HTR-8/SVneo (cell line): Measurements from ENCODE around the gene MTFMT.
"Not testable (repeated sequence)": the region's sequence is repeated elsewhere in the genome, so short reads cannot be mapped to it uniquely, and the experiment has no call there.

ENCODE experiments used
- DNase-seq: peaks from one replicate; pipeline ENCODE4 v3.0.0; 2011; ENCODE audit warnings: low spot score, mixed read lengths; ENCODE audit not compliant: insufficient read length
- FAIRE-seq: peaks from 2 replicates; lab custom pipeline; 2011; peaks lifted over from hg19 to GRCh38; lab: Jason Lieb, UNC

MTFMT gene

DNA sequence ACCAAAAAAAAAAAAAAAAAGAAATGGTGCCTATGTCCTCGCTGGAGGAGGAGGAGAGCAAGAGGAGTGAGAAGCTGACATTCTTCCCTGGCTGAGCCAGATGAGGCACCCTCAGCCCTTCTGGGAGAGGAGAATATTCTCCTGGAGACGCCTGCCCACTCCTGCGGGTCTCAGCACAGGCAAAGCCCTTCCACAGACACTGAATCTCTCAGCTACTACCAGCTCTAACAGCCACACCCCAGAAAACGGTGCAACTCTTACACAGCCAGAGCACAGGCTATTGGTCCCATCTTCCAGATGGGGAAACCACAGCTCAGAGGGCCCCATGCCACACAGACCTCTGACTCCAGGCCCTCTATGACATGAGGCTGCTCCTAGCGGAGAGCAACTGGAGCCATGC lies 32.6 kb upstream of the MTFMT start:
- no peak for FAIRE-seq
- DNase-seq: no peak

DNA sequence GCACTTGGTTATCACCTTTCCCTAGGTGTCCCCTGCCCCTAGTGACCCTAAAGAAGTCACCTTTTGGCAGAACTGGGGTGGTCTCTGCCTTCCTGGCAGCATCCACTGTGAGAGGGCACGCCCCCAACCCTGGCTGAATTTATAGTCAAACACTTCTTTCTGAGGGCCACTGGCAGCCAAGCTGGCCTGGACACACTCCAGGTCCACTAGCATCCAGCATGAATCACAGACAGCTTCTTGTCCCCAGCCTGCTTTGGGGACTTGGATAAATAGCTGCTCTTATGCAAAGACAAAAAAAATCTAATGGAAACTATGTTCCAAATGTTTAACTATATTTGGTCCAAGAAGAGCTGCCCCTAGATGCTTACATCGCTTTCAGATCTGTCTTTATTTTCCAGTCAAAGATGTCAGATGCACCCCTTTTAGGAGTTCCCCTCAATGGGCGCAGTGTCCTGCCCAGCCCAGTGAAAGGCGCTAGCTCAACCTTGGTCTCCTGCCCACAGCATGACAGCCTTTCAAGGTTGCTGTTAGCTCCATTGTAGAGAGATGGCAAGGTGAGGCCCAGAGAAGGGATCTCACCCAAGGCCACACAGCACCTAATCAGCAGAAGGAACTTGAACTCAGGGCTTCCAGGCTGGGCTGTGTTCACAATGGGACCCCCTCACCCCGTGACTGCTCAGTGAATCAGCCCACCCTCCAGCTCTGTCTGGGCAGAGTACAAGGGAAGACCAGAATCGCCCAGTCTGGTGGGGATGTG lies 31.4 kb upstream of the MTFMT start:
- FAIRE-seq (no peak), DNase-seq (no peak)

DNA sequence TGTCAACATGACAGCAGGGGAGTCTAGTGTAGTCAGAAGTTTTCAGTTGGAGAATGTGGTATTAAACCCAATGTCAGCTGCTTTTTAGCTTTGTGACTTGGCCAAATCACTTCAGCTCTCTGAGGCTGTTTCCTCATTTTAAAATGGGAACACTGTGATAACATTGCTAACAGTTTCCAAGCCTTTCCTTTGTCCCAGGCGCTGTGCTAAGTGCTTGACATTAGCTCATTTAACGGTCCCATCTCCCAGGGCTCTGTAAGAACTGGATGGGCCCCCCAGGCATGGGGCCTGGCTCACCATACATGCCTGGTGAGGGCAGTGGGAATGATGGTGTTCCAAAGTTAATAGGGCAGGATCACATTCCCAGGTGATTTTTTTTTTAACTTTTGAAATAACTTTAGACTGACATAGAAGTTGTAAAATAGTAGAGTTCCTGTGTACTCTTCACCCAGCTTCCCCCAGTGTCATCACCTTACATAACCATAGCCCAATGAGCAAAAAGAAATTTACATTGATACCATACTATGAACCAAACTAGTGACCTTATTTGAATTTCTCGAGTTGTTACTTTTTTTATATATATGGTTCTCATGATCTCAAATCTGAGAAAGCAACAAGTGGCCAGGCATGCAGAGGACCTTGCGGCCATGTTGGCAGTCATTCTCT lies 30.6 kb upstream of the MTFMT start:
- no peak for DNase-seq
- FAIRE-seq: no peak

DNA sequence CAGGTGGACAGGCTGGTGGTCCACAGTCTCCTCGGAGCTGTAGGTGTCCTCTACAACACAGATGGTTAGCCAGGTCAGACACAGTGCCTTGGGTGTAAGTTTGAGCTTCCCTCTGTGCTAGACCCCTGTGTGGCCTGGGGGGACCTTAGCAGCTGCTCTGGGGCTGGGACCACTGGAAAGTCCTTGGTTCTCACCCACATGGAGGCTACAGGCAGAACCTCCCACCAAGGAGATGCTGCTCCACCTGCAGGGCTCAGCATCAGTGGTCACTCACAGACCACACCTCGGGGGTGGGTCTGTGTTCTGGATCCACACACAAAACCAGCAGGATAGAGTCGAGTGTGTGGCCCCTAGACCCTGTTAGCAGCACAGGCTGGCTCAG lies 29.9 kb upstream of the MTFMT start:
- DNase-seq (no peak), FAIRE-seq (no peak)

DNA sequence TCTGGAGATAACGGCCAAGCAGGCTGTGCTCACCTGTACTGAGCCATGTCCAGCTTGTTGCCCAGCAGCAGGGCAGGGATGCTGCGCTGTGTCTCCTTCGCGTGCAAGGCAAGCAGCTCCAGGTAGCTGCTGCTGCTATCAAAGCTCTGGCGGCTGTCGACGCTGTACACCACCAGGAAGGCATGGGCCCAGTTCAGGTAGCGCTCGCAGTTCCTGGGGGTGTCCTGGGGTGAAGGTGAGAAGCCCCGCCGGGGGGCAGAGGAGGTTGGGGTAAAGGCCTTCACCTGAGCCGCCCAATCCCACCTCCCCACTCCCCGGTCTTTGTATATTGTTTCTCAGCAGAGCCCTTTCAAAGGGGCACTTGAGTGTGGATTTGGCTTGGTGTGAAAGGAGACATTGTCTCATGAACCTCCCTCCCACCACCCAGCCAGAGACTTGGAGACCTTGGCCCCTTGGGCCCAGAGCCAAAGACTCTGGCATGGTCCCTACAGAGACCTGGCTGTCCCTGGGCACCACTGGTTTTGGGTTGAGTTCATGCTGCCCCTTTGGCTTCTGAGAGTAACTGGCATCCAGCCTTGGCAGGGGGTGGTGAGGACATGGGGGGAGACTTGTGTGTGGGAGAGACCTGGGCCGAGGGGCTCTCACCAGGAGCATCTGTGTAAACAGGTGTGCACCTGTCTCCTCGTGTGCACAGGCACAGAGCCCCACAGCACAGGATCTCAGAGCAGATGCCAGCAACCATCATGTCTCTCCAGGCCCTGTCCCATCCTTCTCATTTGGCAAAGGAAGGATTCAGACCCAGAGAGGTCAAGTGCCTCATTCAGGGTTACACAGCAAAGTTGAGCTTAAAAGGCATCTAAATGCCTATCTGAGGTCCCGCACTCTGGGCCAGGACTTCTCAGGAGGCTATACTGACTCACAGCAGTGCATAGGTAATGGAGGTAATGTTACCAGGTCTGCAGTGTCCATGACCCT lies 29.2 kb upstream of the MTFMT start:
- DNase-seq: no peak
- no peak for FAIRE-seq

DNA sequence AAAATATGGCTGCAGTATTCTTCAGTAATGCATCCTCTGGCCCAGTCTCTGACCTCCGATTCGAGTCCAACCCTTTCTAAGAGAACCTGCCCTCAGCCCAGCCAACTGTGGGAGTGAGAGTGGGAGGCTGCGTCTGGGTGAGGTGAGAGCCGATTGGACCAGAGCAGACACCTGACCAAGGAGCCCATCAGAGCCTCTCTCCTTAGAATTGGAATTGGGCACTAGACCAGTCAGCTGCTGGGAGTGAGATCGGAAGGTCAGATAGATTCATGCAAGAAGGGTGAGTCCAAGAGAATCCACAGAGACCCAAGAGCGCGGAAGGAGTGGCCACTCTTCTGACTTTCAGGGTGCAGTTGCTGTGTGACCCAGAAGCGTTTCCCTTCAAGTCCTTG lies 28.1 kb upstream of the MTFMT start:
- DNase-seq (no peak), FAIRE-seq (no peak)

DNA sequence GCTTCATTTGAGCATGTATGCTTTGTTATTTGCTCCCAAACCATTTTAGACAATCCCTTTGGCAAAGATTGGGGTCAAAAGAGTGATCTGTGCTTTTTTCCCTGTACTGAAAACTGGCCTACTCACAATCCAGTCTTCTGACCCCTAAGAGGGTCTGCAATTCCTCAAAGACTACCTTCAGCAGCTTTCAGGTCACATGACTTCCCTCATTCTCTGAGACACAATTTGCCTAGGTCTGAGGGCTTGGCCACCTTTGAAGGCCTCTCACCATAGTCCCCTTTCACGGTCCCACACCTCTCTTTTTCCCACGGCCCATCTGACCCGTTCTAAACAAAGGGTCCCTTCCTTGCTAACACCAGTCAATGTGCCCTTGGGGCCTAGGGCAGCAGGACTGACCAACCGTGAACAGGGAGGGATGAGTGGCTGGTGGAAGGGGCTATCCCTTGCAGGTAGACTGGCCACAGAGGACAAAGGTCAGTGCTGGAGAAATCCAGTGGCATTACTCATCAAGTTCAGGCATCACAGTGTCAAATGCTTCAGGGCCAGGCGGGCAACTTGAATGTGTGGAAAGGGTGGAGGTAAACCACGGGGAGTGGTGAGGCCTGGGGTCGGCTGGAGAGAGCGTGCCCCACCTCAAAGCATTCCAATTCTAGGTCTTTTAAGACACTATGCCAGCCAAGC lies 27.6 kb upstream of the MTFMT start:
- peak; percentile 58 for FAIRE-seq
- peak; percentile 53 for DNase-seq

DNA sequence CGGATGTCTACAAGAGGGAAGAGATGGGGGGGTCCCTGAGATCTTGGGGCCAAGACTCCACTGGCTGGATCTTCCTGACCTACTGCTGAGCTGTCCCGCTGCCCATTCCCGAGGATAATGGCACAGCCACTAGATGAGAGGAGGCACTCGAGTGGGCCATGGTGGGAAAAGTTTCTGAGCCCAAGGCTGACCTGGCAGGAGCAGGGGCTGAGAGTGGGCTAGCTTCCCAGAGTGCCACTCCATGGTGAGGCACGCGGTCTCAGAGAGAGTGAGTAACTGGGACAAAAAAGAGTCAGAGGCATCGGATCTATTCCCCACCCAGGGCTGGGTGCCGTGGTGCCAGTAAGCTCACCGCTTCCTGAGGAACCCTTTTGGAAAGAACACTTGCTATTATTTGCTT lies 26.7 kb upstream of the MTFMT start:
- DNase-seq: no peak
- no peak for FAIRE-seq

DNA sequence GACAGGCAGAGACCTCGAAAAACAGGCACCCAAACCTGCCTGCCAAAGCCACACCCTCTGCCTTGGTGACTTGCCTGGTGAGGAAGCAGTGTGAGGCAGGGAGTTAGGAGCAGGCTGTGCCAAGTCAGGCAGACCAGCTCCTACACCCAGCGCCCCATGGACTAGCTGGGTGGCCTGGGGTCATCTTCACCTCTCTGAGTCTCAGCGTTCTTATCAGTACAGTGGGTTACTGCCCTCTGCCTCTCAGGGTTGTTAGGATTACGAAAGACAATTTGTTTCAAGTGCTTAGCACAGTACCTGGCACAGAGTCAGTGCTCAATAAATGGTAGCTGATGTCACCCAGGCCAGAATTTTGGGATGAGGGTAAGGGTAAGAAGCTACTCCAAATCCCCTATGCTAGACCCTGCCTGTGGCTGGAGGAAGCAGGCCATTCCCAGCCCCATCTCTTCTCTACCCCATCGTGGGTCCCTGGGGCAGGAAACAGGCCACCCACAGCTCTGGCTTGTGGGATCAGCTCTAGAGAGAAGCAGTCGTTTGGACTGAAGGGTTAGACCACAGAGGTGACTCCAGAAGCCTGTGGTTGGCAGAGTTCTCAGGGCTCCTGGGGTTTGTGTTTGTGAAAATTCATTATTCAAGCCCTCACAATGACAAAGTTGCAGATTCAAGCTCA lies 25.9 kb upstream of the MTFMT start:
- FAIRE-seq (no peak), DNase-seq (no peak)

DNA sequence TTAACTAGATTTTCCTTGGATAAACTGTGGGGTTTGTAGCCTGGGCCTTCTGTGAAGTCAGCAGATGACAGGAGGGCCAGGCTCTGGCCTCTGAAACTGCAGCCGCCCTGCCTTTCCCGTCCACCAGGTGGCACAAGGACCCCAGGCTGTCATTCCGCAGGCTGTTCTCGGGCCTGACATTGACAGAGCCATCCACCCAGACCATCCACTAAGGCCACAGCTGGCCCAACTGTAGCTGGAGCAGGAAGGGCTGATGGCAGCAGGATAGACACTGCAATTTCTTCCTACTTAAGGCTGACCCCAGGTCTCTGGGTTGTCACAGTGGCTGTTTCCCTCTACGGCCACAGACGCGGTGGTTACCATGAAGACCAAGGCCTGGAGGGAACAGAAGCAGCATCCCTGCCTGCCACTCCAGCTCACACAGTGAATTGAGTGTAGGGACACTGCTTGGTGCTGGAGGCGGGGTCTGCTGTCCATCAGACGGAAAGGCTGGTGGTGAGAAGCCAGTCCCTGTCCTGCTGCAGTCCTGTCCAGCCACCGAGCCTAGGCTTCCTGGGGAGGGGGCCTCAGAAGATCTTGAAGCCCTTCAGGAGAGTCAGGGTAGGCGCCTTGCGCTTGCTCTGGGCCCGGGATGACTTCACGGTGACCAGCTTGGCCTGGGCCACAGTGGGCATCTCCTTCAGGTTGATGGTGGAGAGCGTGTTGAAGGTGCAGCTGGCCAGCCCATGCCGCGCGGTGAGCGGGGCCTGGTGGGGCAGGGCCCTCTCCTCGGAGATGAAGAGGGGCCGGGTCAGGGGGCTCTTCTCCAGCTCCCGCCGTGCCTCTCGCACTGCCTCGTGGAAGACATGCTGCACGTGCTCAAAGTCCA lies 25.1 kb upstream of the MTFMT start:
- DNase-seq (peak; percentile 81), FAIRE-seq (no peak)

DNA sequence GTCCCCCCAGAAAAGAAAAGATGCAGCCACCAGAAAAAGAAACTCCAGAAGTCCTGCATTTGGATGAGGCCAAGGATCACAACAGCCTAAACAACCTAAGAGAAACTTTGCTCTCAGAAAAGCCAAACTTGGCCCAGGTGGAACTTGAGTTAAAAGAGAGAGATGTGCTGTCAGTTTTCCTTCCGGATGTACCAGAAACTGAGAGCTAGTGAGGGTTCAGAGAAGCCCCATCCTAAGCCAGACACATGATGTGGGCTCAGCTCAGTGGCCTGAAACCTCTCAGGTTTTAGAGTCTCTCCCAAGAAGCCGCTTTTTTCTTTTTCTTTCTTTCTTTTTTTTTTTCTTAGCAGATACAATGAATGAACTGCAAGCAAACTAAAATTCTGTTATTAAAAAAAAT lies 23.5 kb upstream of the MTFMT start:
- FAIRE-seq: no peak
- DNase-seq: no peak

DNA sequence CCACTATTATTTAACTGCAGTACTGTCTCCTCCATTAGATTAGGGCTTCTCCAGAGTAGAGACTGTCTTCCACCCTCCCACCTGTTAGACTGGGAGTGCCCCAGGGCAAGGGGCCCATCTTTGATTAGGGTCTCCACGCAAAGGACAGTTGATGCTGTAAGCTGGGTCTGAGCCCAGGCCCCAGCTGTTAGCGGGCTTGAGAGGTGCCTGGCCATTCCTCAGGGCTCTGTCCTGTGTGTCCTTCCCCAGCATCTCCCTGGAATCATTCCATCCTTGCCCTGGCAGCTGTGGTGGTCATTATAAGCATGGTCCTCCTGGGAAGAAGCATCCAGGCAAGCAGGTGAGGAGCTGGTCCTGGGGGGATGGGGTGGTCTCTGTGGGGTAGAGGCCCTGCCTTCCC lies 21.8 kb upstream of the MTFMT start:
- no peak for DNase-seq
- no peak for FAIRE-seq

DNA sequence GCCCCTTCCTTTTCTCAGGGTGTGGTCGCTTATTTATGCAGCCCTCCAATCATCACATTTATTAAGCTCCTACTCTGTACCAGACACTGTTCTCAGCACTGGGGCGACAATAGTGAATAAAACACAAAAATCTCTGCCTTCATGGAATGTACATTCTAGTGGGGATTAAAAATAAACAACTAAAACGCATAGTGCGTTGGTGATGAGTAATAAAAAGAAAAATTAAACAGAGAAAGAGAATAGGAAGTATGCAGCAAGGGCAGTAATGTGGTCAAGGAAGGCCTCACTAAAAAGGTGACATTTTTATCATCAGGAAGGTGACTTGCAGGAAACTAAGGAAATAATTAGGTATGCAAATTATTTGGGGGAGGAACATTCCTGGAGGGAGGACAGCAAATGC lies 20.8 kb upstream of the MTFMT start:
- FAIRE-seq: no peak
- no peak for DNase-seq

DNA sequence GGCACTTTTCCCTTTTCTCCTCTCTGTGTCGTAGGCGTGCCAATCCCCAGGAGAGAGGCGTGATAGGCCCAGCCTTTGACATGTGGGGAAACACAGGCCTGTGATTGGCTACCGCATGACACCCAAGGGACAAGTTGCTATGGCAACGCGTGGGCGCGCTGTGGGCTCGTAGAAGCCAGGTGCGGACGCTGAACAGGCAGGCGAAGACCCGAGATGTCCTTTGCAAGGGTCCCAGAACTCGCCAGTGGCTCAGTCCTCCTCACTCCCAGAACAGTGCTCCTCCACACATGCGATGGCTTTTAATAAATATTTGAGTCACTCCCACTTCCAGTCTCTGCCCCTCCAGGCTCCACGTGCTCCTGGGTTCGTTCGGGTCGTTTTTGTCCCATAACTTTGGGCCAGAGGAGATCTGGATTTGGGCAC lies 20.0 kb upstream of the MTFMT start:
- FAIRE-seq (no peak), DNase-seq (peak; percentile 59)

DNA sequence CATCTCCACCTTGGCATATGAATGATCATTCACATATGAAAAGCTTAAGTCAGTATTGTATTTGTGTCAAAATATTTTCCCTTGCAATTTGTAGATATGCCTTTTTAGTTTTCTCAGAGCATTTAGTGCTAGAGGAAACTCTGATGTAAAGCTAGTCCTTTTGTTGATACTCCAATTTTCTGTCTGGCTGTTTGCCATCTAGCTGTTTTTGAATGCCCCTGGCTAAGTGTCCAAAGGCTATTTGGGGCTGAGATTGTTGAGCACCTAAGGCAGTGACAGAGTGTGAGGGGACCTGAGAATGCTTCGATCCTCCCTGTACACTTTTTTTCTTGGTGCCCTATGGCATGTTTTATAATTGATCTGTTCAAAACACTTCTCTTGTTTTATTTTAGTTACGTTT lies 18.8 kb upstream of the MTFMT start:
- DNase-seq: no peak
- no peak for FAIRE-seq

DNA sequence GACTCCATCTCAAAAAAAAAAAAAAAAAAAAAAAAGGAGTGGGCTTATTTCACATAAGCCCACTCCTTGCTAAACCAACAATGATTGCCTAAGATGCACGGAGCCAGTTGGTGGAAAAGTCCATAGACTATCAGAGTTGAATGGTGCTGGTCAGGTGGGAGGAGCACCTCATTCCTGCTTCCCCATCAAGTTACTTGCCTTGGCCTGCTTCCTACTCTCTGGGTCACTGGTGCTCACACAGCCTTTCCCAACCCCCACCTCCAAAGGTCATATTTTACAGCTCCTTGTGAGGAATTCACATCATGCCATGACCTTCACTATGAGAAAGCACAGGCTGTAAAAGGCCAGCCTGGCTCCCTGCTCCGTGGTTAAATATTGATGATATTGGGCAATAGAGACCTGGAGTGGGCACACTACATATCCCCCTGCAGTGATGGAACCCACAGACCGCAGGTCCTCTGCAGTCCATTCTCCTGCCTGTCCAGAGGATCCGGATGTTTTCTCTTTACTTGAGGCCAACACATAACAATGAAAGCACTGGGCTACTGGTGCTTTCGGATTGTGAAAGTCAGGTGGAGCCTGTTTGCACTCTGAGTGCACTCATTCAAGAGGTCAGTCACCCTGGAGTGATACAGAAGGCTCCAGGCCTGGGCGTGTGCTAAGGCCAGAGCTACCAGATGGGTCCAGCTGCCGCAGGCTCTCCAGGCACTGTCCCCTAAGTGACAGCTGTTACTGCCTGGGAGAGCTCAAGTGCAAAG lies 15.5 kb upstream of the MTFMT start, which contains the start of gene SLC51B:
Gene SLC51B, plus strand, starts transcription at position 664 of the 758 bp plus-strand sequence. CDS start 4,618 bp downstream, outside the sequence.
- no peak for DNase-seq

DNA sequence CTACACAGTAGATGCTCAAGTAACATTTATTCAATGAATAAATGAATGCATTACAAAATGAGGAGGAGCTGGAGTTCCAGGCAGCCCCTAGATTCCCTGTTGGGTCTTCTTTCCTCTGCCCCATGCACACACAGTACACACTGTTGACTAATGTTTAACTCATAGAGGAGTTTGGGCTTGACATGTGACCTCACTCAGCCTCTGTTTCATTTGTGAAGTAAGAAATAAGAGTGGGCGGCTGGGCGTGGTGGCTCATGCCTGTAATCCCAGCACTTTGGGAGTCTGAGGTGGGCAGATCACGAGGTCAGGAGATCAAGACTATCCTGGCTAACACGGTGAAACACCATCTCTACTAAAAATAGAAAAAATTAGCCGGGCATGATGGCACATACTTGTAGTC lies 14.8 kb upstream of the MTFMT start:
- not testable (repeated sequence) for FAIRE-seq, DNase-seq

More for the DNA sequence above, 15.5 kb upstream of the MTFMT start, which contains the start of gene SLC51B:
- no peak for FAIRE-seq

DNA sequence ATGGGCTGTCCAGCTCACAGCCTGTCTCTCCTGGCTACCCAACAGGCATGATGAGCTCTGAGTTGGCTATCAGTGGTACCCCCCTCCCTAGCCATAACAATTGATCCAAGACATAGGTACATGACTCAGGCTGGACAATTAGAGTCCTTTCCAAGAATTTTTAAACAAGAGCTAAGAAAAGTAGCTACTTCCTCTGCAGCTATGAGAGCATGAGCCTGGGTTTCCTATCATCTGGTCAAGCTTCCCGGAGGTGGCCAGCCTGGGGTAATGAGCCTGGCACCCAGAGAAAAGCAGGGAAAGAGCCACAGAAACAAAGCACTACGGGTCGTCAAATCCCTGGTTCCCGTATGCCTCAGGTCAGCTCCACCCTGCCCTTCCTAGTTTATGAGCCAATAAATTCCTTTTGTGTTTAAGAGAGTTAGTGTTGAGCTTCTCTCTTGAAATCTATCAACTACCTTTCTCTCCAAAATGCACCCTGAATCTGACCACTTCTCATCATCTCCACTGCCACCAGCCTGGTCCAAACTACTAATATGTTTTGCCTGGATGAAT lies 13.4 kb upstream of the MTFMT start:
- FAIRE-seq: no peak
- no peak for DNase-seq
